Panc1 (cell line): ENCODE measurements around the gene IL17REL. TPM values are rescaled to one million over a fixed set of nuclear protein-coding genes. Genes with fewer than 3 reads are reported as not detected.
A peak's percentile ranks its signal among the peaks of the same experiment; 100 is the strongest.

ENCODE experiments used
- ATAC-seq: fragments of 200-7000 bp; cut with Tn5 transposase; 2 replicates; pipeline ENCODE4 v1.9.1; 2020; ENCODE audit warnings: mild to moderate bottlenecking, moderate library complexity
- BruUV-seq: library from RNA; stranded (reverse); fragments of 400-500 nt; replicated peaks from 2 replicates; lab custom pipeline; 2021; lab: Mats Ljungman, UMichigan
- CTCF ChIA-PET: fragments of 300-600 bp; sonication (Branson Sonifier 250); formaldehyde crosslinking; loops from one replicate; lab custom pipeline; 2022; ENCODE audit warnings: antibody characterized with exemption; lab: Charles Lee
- POLR2A ChIA-PET: fragments of 300-600 bp; sonication (Branson Sonifier 250); formaldehyde crosslinking; loops from one replicate; lab custom pipeline; 2022; ENCODE audit warnings: antibody characterized with exemption; lab: Charles Lee
- DNase-seq: peaks from one replicate; pipeline ENCODE4 v3.0.0-alpha.2; 2010; ENCODE audit warnings: low read depth, low spot score
- H3K27ac ChIP-seq: 2 replicates; pipeline ENCODE4 v1.5.1; 2011; ENCODE audit warnings: mild to moderate bottlenecking, low read length, inconsistent platforms
- H3K27me3 ChIP-seq: fragments of 200-500 bp; sonication (Bioruptor generic); 2 replicates; pipeline ENCODE4 v1.6.0; 2014; ENCODE audit warnings: low read length, inconsistent platforms; ENCODE audit not compliant: control insufficient read depth, insufficient read depth
- H3K36me3 ChIP-seq: fragments of 200-500 bp; sonication (Bioruptor generic); 2 replicates; pipeline ENCODE4 v1.5.1; 2014; ENCODE audit warnings: inconsistent platforms, mild to moderate bottlenecking, low read length, moderate library complexity; ENCODE audit not compliant: control insufficient read depth, insufficient read depth
- H3K4me1 ChIP-seq: 2 replicates; pipeline ENCODE4 v1.5.1; 2011; ENCODE audit warnings: inconsistent platforms, mild to moderate bottlenecking, low read length, moderate library complexity; ENCODE audit not compliant: control insufficient read depth, insufficient read depth
- H3K4me3 ChIP-seq, 2 experiments: 2 replicates each; pipeline ENCODE4 v1.5.1; 2011 to 2012; ENCODE audit warnings: low read depth in 2 of 2, low read length in 2 of 2, mild to moderate bottlenecking in 2 of 2, inconsistent platforms in 1 of 2, moderate library complexity in 1 of 2
- H3K9me3 ChIP-seq: fragments of 200-500 bp; sonication (Bioruptor generic); 2 replicates; pipeline ENCODE4 v1.5.1; 2014; ENCODE audit warnings: low read depth, mild to moderate bottlenecking, inconsistent platforms, low read length, moderate library complexity; ENCODE audit not compliant: control insufficient read depth, insufficient read depth
- CTCF ChIP-seq: fragments of 450-650 bp; IDR thresholded peaks from 2 replicates; pipeline ENCODE4 v1.5.1; 2017; ENCODE audit warnings: mild to moderate bottlenecking
- POLR2AphosphoS5 ChIP-seq: IDR thresholded peaks from 2 replicates; pipeline ENCODE4 v1.6.1; 2012; ENCODE audit warnings: mild to moderate bottlenecking, low read depth, low read length, moderate library complexity
- REST ChIP-seq, 2 experiments: IDR thresholded peaks; 2 replicates each; pipeline ENCODE4 v1.6.1; 2011 to 2012; ENCODE audit warnings: low read depth in 2 of 2, control low read depth in 1 of 2, low read length in 1 of 2, mild to moderate bottlenecking in 1 of 2, moderate library complexity in 1 of 2; ENCODE audit not compliant: insufficient read depth in 1 of 2
- SIN3A ChIP-seq: IDR thresholded peaks from 2 replicates; pipeline ENCODE4 v1.6.1; 2012; ENCODE audit warnings: low read depth, mild to moderate bottlenecking, low read length, moderate library complexity, borderline replicate concordance; ENCODE audit not compliant: insufficient read depth
- TCF7L2 ChIP-seq: IDR thresholded peaks from 2 replicates; pipeline ENCODE4 v1.6.1; 2011; ENCODE audit warnings: mild to moderate bottlenecking, low read depth, low read length, inconsistent platforms
- in situ Hi-C: cut with HindIII; loops from 2 replicates; pipeline ENCODE4 v1.10.0; 2016; ENCODE audit warnings: low sequenced_read_pairs, low pct_unique_long_range_greater_than_20kb
- intact Hi-C: fragments of 100-400 bp; cut with micrococcal nuclease; formaldehyde crosslinking; loops from one replicate; pipeline ENCODE4 v1.10.0; 2022; ENCODE audit not compliant: unreplicated experiment
- total RNA-seq: library from RNA; stranded (reverse); gene quantifications from one replicate; pipeline ENCODE4 v1.2.1, GENCODE V29; 2021; ENCODE audit not compliant: unreplicated experiment

IL17REL gene
- total RNA-seq, 1 experiment from 2014 or later = 0.82 TPM

- intact Hi-C loops (no loop called here), in situ Hi-C loops (no loop called here)
- ChIA-PET CTCF (no interaction called here), POLR2A (no interaction called here)
- H3K4me3 ChIP-seq = no peak overlapping the region; a peak in 1 of 4 replicates
- peak overlapping the region; percentile 68 for H3K27ac ChIP-seq
- peak; percentile 61 for ATAC-seq
- TF ChIP-seq SIN3A (no peak), CTCF (no peak), TCF7L2 (no peak), POLR2AphosphoS5 (no peak), REST (IDR thresholded peaks at IDR 0.05; ENCODE audit: insufficient read depth in 1 of 2, low read depth in 2 of 2, low read length in 1 of 2) (no peak)
- DNase-seq = no peak
- no TSS peak for BruUV-seq
- H3K4me1 ChIP-seq = peaks cover 8% of the 10 kb centered on the region
- no peaks in the 10 kb centered on the region for H3K36me3 ChIP-seq
- H3K9me3 ChIP-seq = no peaks in the 10 kb centered on the region
- no peaks in the 10 kb centered on the region for H3K27me3 ChIP-seq
Observed at GRCh38 chr22:49975543-49976389, 36.8 kb downstream of the IL17REL start.

- in situ Hi-C loops = no loop called here
- H3K4me3 ChIP-seq = no peak overlapping the region
- H3K9me3 ChIP-seq = no peaks in the 10 kb centered on the region
- no peaks in the 10 kb centered on the region for H3K36me3 ChIP-seq
- CTCF ChIA-PET = no interaction called here
- ATAC-seq (no peak), DNase-seq (no peak)
- BruUV-seq = no TSS peak
- no peaks in the 10 kb centered on the region for H3K27me3 ChIP-seq
- POLR2A ChIA-PET = no interaction called here
- peak overlapping the region; percentile 34; the same call in 1 of the 2 replicates for H3K27ac ChIP-seq
- H3K4me1 ChIP-seq = peaks cover 23% of the 10 kb centered on the region
- intact Hi-C loops = no loop called here
- TF ChIP-seq POLR2AphosphoS5 = no peak
- TF ChIP-seq TCF7L2 = no peak
- TF ChIP-seq SIN3A = no peak
- no peak for TF ChIP-seq REST (IDR thresholded peaks at IDR 0.05; ENCODE audit: insufficient read depth in 1 of 2, low read depth in 2 of 2, low read length in 1 of 2)
- no peak for TF ChIP-seq CTCF
Observed at GRCh38 chr22:49973018-49973961, 39.3 kb downstream of the IL17REL start.
